ENCODE results near the gene ATP8A2.

ATP8A2 gene

DNA sequence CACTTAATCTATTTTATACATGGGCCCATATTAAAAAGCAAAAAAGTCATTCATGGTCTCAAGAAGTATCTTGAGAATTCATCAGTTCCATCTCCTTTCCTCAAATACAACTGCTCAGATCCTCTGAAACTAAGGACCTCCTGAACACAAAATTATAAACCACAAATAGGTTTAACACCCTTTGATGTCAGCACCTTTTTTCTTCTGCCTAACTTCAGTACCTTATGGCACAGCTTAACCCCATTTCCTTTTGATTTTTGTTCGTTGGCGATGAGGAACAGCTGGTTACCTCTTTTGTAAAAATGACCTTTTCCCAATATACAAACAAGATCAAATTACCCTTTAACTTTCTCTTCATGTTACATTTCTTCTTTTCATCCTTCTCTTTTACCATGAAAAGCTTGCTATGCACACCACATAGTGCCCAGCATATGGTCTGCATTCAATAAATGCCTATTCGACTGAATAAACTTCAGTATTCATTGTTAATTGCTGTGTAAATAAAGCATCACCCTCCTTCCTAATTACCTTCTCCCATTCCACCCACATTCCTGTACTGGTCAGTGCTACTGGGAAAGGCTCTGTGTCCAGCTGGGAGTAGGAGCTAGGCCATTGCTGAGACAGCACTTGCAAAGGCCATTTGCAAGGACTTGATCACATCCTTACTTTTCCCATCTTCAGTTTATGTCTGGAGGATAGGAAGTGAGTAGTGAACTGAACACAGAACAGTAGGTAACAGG is 362.1 kb downstream of the ATP8A2 start:
- FAIRE-seq = no peak

DNA sequence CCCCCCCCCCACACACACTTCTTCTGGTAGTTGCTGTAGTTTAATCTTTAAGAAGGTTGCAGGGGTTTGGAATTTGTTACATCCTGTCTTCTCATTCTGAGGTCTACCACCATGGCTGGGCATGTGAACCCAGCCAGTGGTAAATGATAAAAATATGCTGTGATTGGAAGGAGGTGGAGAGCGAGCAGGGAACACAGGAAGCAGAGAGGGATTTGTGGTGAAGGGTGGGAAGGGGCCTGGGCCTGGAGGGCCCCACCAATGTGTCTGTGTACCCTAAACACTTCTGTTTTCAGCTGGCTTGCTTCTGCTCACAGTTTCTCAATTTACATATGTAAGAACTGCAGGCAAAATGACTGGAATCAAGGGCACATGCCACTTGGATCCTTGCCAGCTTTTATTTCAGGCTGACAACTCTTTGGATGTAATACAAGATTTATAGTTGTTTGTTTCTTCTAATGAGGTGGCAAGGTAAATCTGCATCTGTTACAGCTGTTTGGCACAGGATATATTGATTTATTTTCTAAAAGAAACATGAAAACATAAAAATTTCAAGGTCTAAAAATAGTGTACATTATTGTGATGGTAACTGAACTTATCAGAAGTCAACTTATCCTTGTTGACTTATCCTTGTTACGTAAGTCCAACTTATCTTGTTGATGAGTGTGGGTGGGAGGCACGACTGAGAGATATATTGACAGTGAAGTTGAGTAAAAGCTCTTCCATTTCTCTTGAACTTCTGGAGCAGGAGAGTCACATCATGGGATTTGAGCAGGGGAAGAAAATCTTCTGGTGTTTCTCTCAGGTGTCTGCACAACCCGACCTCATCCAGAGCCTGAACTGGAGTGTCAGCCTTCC is 366.8 kb downstream of the ATP8A2 start:
- no peak for FAIRE-seq

DNA sequence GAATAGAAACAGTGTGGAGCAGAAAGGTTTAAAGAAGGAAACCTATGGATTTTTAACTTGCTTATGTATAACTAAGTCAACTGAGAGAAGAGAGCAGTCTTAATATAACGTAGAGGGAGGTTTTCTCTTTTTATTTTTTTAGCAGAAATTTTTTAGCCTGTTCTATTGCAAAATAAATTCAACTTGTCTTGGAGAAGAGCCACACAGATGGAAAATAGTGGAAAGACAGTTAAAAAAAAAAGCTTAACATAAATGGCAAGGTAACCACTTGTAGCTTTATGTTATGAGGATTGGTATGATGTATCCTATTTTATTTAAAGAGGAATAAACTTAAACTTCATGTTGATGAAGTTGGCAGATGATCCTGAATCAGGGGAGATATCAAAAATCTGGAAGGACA is 367.6 kb downstream of the ATP8A2 start:
- FAIRE-seq = no peak

DNA sequence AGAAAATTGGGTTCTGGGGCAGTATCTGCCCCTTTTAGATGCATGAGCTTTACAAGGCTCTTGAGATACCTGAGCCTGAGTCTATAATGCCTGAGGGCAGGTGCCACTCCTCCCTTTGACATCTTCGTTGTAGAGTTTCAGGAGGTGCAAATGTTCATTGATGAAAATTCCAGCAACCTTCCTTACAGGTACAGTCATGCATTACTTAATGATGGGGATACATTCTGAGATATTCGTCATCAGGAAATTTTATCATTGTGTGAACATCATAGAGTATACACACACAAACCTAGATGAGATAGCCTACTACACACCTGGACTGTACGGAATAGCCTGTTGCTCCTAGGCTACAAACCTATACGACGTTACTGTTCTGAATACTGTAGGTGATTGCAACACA is 370.0 kb downstream of the ATP8A2 start:
- no peak for FAIRE-seq

DNA sequence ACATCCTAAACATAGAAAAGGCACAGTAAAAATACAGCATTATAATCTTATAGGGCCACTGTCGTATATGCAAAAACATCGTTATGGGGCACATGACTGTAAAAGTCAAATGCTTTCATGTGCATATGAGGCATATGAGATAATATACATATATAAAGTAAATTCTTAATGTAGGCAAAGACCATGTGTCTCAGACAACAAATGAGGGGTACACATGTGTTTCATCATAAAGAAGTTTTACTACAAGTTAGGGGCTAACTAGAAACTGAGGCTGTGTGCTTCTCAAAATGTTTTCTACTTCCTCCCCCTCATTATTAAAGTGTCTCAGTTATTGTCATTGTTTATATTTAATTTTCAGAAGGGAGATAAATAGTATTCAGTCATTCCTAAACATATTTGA is 370.4 kb downstream of the ATP8A2 start:
- FAIRE-seq = no peak

DNA sequence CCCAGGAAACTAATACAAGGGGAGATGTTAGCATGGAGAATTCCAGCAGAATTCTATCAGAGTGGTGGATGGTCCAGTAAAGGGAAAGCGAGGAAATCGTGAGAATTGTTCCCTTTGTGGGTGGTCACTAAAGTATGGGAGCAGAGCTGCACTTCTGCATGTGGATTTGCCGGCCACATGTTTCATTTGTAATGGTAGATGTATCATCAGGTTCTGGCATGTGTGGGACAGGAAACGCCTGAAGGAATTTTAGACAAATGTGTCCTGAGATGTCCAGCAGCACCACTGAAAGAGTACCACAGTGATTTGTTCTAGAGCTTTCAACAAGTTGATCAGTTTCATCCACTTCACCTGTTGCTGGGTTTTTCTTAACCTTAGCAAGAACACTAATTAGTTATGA is 371.6 kb downstream of the ATP8A2 start:
- FAIRE-seq = no peak

DNA sequence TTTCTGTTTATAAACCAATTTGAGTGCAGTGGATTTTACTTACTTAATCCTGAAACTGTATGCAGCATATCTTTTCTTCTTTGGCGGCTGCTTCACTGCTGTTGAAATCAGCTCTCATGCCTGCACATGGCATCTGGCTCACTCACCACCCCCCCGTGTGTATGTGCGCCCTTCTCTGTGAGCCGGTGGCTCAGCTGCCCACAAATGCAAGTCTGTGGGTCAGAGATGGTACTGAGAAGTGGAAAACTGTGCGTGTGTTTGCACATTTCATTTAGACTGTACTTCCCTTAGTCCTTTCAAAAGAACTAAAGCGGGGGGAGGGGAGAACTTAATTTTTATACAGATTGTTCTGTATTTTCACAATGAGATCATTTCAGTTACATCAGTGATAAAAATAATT is 372.4 kb downstream of the ATP8A2 start:
- no peak for FAIRE-seq

DNA sequence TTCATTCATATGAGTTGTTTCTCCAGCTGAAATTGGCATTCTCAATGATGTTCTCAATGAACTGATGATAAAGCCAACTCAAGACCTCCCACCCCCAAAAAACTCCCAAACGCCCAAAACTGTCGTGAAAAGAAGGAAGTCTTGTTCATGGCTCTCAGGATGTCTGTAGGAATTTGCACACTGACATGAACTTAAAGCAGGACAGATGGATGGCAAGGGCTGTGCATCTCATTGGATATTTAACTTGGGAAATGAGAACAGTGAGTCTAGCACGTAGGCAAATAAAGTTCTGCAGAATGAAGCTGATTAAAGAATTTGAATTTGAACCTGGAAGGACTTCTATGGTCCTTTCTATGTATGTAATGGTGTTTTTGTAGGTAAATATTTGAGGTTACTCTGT is 374.4 kb downstream of the ATP8A2 start:
- no peak for FAIRE-seq

DNA sequence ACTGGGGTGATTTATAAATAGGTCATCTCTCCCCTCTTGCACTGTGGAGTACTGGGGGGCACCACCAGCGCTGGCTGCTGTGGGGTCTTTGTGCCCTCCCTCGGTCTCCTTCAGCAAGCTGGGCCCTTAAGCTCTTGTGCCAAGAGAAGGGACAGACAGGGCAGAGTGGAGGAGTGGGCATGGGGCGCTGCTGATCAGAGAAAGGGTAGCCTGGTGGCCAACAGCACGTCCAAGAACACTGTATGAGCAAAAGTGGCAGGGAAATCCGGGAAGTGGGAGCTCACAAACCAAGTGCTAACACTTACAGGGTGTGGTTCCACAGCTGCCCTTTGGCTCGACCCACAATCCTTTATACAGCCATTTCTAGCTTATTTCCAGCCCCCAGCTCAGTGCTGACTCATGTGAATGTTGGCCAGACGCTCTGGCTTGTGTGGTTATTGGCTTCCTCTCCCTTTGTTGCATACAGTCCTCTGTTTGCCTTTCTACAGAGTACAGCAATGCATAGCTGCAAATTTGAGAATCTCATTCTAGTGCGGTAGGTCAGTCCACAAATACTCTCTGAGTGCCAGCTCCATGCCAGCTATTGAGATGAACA is 381.3 kb downstream of the ATP8A2 start:
- no peak for FAIRE-seq

DNA sequence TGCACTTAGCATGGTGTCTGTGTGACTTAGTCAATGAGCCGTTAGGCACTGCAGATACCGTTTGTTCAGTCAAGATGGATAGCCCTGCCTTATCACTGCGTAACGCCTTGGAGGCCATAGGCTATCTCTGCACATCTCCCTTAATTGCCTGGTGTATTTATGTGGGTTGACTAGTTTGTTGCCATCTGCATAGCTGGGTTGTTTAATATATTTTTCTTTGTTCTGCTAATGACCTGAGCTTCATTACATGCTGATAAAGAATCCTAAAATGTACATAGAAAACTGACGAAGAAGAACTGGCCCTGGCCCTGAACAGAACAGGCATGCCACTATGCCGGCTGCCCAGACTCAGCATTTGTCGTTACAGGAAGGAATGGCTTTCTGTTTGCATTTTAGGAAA is 382.2 kb downstream of the ATP8A2 start:
- FAIRE-seq = no peak

DNA sequence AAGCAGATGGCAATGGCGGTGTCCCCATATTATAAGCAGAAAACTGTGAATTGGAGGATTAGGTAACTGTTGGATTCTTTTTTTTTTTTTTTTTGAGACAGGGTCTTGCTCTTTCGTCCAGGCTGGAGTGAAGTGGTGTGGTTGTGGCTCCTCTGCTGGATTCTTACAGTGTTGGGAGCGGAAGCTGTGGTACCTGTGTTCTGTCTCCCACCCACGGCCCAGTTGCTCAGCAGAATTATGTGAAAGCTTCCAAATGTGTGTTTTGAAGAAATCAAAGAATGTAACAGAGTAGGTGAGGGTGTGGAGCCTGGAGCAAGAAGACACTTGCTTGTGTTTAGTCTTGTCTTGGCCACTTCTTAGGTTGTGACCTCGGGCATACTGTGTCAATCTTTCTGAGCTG is 384.5 kb downstream of the ATP8A2 start:
- no peak for FAIRE-seq

DNA sequence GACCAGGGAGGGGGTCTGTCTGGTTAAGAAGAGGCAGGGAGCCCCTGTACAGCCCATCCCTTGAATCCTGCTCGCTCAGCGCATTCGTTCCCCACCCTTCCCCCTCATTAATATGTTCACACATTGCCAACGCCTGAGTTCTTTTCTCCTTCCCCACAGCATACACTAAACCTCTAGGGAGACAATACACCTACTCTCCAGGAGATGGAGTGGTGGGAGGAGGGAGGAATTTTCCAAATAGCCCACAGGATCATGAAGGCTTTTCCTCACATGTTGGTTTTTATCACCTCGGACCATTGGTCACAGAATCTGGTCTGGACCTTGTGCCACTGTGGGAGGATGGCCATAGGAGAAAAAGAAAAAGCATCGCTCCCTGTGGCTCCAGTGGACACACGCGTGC is 385.1 kb downstream of the ATP8A2 start:
- FAIRE-seq = no peak

DNA sequence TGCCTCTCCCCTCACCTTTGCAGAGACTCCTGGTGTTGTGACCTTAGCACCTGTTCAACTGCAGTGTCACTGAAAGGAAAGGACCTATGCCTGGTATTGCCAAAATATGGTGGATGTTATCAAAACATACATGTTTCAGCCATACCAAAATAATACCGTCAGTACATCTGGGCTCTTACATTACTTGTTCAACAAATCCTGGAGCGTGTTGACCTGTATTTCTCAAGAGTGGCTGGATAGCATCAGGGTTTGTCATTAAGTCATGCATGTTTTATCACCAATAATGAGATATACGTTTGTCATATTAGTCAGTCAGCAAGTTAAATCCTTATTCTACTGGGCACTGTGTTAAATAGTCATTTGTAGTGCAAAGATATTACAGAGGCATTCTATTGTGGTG is 389.3 kb downstream of the ATP8A2 start:
- FAIRE-seq = no peak

DNA sequence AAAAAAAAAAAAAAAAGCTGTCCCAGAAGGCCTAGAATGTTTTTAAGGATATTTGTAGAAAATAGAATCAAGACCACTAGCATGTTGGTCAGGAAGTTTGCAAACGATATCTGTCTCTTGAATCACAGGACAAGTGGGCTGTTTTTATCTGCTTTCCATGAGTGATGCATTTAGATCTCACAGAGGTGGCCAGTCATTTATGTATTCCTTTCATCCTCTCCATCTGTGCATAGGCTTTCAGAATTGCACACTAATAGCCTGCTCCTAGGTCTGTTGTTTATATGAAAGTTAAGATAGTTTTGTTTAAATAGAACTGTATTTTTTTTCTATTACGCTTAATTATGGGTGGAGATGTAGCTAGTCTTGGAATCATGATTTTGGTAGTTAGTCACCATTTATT is 390.5 kb downstream of the ATP8A2 start:
- no peak for FAIRE-seq

DNA sequence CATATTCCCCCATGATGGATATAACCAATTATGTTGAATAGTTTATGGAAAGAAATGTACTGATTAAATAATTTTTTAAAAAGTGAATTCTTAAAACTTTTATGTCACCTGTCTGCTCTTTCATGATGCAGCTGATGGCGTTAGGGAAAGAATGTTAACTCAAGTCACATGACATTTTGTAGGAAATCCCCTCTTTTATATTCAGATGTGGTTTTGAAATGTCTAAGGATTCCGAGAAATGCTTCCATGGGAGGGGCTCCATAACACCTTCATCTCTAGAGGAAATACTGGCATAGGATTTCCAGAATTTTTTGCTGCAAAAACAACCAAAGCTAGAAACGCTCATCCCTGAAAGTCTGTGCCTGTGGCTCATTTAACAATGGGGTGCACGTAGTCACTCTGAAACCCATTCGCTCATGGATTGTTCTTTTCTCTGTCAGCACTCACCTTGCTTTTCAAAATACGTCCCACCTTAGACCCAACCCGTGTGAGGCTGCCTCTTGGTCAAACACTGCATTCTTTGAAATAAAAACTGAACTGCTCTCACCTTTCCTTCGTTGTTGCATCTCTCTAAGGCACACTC is 391.1 kb downstream of the ATP8A2 start:
- no peak for FAIRE-seq

DNA sequence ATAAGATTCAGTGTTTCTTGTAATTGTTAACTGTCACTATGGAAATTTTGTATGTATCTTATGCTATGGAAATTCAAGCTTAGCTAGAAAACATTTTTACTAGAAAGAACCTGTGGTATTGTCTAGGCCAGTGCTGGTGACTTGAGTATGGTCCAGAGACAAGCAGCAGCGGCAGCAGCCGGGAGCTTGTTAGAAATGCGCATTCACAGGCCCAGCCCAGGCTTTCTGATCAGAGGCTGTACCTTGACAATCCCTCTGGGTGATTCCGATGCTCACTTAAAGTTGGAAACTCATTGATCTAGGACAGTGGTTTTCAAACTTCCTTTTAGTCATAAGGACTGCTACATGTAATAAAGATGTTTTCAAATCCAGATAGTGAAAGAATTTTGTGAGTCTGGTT is 392.6 kb downstream of the ATP8A2 start:
- no peak for FAIRE-seq

DNA sequence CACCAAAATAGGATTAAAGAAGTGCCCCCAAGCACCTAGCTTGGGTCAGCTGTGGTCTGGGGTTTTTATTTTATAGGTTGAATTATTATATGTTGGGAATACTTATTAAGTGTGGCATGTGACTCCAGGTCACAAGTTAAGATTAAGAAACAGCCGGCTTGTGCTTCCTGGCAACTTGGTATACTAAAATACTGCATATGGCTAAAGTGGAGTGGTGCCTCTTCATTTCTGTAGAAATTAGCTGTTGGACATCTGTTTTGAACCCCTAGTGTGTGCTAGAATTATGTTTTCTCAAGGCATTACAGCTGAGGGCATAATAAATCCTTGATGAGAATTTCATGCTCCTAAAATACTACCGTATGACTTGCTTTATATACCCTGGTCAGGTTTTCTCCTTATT is 393.5 kb downstream of the ATP8A2 start:
- FAIRE-seq = no peak

DNA sequence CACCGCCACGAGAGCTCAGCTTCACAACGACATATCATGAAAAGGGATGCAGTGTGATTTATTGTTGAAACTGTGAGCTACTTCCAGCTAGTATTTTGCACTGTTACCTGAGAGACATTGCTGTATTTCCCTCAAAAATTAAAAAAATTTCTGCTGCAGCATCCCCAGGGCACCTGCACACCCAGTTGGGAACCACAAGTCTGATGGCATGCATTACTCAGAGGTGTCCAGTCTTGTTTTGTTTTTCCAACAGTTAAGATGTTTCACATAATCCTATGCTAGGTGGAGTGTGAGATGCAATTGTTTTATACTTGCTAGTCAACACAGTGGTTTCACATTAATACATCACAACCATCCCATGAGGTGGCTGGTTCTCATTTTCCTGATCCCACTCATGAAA is 394.8 kb downstream of the ATP8A2 start:
- FAIRE-seq = no peak

DNA sequence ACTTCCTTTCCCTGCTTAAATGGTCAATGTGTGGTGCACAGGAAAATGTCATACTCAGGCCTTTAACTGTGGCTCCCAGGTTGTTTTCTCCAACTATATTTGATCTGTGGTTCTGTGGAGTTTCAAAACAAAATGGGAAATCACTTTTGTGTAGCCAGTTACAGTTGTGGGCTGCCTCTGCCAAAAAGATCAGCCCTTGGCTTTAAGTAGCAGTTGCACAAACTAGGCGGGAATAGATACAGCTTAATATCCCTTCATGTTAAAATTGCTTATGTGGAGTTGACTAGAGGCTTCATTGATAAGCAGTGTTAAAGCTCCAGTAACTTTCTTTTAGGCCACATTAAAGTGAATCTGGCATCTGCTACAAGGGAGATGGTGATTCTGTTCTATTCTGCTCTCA is 395.2 kb downstream of the ATP8A2 start:
- no peak for FAIRE-seq

DNA sequence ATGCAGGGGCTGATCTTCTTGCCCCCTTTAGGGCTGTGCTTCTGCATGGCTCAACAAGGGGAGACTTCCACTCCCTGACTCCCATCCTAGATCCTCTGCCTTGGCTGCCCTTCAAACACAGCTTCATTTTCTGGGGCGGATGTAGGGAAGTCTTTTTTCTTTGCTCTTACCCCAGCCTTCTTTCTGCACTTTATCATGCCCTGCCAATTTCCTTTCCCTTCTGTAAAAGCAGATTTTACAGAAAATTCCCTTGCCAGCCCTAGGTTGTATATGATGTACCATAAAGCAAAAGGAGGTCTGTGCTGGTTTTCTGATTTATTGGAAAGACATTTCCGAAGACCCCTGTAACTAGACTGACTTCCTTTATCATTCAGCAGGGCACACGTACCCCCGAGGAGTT is 396.6 kb downstream of the ATP8A2 start:
- FAIRE-seq = no peak

DNA sequence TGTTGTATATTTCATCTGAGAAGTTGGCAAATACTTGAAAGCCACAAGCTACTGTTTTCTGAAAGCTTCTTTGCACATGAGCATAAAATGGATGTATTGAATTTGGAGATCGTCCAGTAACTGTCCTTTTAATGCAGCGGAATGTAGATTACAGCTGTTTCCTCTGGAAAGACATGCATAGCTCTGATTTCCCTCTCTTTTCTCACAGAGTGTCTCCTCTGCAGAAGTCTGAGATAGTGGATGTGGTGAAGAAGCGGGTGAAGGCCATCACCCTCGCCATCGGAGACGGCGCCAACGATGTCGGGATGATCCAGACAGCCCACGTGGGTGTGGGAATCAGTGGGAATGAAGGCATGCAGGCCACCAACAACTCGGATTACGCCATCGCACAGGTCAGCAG is 397.1 kb downstream of the ATP8A2 start:
- no peak for FAIRE-seq

DNA sequence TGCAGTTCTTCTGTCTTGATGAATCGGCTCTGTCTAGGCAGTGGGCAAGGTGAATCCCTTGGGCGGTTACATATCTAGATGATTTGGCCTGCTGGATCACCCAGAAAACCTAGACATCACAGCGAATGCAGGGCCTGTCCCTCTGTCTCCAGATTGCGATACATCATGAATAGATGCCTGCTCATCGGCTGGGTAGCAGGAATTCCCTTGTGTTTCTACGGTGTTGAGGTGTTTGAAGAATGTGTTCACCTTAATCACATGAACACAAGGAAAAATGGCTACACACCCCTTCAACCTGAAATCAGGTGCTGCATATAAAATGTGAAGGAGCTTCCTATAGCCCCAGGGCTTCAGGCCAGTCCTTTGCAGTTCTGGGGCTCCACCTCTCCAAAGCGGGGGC is 398.8 kb downstream of the ATP8A2 start:
- no peak for FAIRE-seq

DNA sequence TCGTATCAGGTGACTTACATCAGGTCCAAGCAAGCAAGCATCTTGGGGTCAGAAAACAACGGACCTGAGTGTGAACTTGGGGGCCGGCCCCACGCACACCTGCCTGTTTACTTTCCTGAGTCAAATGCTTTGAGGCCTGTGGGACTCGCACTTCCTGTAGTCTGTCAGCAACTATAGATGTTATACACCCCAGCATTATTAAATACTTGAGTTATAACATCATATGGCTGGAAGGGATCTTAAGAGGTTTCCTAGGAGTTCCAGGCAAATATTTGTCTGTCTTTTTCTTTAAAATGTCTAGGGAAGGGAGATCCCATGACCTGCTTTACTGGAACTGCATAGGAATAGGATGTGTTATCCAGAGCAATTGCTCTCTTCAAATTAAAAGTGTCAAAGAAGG is 399.4 kb downstream of the ATP8A2 start:
- FAIRE-seq = no peak
